NCI-H1436 (cell line): Measurements from ENCODE around the gene EMC8.
"Not testable (repeated sequence)": the region's sequence is repeated elsewhere in the genome, so short reads cannot be mapped to it uniquely, and the experiment has no call there.

Experiments
- DNase-seq: peaks from one replicate; lab custom pipeline; 2025; lab: John Stamatoyannopoulos, UW

EMC8 gene

DNA sequence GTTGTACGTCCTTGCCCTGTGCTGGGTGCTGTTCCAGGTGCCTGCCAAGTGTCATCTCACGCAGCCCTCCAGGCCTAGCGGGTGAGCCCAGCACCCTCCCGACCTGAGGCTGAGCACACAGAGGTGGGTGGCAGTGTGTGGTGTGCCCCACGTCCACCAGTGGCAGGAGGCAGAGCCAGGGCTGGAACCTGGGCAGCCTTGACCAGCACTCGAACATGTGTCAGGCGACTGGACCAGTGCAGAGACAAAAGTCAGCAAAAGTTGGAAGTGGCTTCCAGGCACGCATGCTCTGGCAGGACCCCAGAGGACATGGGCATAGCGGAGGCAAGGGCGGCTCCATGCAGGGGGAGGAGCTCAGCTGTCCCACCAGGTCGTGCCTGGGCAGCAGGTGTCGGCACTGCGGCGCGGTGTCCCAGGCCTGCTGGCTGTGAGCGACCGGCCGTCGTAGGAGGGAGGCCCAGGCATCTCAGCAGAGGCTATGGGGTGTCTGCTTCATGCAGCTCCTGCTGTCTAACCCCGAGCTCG lies 35.9 kb upstream of the EMC8 start:
- no peak for DNase-seq

DNA sequence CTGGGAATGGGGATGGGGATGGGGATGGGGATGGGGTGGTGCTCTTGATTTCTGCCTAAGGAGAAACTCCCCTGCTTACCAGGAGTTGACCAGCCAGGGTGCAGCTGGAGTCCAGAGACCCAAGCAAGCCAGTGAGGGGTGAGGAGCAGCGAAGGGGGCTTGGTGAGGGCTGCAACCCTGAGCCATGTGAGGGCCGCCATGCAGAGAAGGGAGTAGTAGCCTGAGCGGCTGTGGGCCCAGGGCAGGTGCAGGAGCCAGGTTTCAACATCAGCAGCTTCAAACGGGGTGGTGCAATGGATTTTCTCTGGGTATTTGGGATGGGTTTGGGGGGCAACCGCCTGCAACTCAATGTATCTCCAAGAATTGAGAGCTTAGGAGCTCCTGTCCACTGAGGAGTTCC lies 35.4 kb upstream of the EMC8 start:
- no peak for DNase-seq

DNA sequence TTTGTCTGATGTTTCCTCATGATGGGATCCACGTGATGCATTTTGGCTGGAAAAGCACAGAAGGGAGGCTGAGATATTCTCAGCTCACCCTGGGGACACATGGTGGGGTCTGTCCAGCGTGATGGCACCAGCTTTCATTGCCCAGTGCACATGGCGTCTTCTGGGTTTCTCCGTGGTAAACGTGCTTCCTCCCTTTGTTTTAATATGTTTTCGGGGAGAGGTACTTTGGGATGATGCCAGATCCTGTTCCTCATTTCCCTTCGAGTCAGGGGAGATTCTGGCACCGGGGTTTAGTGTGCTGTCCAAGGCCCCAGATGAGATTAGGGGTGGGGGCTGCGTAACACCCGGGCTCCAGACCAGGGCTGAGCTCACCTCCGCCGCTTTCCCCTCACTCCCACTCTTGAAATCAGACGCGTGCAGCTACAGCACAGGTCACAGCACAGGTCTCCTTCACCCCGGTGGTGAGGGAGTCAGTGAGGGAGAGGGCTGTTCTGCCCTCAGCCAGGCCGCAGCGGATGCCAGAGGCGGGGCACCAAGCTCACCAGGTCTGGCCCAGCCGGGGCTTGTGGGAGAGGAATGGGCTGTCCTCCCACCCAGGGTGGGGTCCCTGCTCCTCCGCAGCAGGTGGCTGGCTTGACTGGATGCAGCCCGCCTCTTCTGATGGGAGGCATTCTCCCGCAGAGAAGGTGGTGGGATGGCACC lies 34.0 kb upstream of the EMC8 start:
- DNase-seq, result no peak

DNA sequence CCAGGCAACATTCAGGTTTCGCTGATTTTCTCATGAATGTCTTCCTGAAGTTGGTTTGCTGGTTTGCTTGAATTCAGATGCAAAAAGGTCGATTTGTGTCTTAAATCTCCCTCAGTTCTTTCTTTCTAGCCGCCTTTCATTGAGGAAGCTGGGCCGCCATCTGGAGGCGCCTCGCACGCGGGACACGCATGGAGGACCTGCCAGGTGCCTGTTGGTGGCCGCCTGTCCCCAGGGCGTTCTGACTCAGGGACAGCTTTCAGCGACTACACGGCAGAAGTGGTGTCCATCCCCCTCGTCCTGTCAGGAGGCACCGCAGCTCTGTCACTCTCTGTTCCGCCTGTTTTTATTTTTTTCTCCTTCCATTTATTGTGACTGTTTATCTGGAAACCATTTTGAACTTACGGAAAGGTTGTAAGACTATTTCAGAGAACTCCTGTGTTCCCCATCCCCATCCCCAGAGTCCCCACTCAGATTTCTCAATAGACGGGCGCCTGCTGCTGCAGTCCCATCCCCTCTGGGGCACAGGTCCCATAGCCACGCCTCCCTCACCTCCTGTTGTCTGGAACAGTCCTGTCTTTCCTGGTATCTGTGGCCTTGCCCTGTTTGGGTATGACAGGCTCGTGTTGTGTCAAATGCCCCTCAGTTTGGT lies 33.4 kb upstream of the EMC8 start:
- DNase-seq, result no peak

DNA sequence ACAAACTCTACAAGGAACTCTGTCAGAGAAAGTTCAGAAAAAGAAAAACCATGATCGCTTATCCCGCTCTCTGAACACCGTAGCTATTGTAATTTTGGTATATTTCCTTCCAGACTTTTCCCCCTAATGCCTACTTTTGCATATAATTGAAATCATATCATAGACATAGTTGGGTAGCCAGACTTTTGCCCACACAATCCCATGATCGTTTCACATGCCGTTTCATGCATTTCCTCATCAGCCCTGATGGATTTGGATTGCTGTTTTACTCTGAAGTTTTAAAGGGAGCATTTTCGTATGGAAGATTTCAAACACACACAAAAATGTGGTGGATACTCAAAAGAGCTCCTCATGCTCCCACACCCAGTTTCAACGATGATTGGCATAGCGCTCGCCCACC lies 31.5 kb upstream of the EMC8 start:
- DNase-seq, result no peak

DNA sequence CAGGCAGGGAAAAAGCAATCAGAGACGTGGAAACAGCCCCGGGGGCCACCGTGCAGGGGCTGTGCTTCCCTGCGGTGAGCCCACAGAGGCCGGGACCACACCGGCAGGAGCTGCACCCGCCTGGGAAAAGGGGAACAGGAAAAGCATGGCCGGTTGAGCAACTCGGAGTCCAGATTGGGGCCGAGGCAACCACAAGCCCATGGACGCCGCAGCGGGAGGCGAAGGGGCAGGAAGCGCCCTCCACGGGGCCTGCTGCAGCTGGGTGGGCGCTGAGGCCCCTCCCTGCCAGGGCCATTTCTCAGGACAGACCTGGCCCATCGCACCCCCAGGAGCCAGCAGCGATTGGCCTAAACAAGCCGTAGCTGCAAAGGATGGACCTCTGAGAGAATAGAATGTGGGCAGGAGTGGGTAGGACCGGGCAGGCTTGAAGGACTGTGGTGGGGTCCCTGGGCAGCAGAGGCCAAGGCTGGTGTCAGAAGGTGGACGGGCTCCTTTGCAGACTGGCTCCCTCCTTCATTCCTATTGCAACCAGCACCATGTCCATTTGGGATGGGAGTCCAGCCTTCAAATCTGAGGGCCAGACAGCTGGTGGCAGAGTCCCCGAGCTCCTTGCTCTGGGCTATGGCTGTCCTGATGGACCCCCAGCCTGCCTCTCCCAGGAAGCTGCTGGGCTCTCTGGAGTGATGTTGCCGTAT lies 30.6 kb upstream of the EMC8 start:
- no peak for DNase-seq

DNA sequence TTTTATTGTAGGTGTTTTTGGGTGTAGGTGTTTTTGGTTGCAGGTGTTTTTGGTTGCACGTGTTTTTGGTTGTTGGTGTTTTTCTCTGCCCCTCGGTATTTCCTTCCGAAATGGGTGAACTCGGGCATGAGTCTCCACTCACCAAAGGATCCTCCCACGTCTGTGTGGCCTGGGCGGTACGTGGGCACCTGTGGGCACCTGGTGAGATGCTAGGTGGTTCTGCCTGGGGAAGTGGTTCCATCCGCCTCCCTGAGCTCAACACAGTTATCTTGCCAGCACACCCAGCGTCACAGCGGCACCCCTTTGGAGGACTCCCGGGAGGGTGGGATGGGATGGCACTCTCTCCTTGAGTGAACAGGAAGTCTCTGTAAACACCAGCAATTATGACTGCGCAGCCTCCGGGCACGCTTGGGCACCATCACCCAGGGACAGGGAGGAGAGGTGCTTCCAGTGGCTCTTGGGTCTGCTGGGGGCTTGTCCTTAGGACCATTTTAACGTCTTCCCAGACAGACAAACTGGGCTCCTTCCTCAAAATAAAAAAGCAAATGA lies 29.9 kb upstream of the EMC8 start:
- no peak for DNase-seq

DNA sequence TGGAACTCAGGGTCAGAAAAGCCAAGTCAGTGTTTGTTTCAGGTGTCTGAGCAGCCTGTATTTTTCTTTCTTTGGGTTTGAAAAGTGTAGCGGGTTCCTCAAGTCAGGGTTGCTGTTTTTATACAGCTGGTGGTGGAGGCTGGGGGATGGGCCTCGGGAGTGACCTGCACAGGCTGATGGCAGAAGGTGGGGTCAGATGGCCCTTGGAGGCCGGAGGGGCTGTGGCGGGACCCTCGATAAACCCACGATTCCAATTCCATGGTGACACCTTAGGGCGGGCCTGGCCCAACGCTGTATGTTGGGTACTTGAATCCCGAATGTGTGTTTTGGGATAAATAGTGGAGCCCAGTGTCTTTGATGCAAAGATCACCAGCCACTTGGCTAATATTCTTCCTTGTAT lies 28.8 kb upstream of the EMC8 start:
- DNase-seq, result no peak

DNA sequence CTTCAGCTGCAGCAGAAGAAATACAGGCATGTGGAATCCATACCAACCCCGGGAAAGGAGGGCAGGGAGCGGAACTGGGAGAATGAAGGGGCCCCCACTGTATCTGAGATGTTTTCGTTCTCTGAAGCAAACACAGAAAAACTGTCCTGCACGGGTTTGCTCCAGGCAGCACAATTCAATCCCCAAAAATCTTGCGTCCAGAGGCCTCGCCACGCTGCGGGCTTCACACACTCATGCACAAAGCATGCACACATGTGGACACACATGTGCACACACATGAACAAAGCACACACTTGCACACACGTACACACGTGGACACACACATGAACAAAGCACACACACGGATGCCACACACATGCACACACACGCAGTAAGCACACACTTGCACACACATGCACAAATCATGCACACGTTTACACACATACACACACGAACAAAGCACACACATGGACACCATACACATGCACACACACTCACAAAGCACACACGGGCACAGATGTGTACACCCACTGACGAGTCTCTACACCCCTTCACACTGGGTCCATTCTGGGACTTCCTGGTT lies 27.4 kb upstream of the EMC8 start:
- DNase-seq, result no peak

DNA sequence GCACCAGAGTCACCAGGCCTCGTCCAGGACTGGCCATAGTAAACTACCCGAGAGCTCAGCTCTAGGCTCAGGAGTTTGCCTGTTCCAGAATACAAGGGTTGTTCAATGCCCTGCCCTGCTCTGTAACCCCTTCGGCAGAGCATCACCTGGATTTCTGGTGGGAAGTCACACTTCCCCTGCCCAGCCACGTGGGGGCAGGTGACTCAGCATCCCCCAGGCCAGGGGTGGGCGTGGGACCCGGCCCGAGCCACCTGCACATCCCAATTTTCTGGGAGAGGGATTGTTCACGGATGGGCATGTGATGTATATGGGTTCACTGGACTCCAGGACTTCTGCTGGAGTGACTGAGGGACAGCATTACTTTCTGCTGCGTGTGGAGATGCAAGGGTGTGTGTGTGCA lies 26.0 kb upstream of the EMC8 start:
- no peak for DNase-seq

DNA sequence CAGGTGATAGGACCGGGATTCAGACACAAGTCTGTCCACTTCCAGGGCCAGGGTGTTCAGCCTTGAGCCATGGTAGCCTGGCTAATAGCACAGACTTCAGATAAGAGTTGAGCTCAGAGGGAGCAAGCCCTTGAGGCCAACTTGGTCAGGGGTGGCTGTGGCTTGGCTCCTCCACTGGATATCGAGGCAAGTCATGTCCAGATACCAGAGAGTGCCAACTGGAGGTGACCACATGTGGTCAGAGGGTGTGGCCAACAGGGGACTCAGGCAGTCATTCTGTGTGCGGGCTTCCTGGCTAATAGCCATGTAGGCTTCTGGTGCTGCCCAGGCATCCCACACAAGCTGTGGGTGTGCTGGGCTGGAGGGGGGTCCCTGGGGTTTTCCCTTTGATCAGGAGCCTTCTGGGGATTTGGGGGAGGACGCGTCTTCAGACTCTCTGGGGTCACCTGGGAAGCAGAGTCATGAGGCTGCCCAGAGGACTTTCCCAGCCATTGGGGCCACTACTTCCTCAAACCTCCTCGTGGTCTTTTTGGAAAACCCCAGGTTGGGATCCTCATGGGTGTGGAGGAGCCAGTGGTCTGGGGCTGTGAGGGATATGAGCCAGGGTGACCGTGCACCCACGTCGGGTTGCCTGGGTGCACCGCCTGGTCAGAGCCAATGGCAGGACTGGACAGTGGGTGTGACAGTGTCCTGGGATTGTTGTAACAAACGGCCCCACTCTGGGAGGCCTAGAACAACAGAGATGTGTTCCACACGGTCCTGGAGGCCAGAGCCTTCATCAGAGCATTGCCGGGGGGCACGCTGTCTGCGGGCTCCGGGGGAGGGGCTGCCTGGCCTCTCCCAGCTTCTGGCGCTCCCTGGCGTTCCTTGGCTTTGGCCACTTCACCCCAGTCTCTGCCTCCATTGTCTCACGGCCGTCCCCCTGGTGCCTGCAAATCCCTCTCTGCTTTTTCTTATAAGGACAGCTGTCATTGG lies 25.1 kb upstream of the EMC8 start:
- DNase-seq, result no peak

DNA sequence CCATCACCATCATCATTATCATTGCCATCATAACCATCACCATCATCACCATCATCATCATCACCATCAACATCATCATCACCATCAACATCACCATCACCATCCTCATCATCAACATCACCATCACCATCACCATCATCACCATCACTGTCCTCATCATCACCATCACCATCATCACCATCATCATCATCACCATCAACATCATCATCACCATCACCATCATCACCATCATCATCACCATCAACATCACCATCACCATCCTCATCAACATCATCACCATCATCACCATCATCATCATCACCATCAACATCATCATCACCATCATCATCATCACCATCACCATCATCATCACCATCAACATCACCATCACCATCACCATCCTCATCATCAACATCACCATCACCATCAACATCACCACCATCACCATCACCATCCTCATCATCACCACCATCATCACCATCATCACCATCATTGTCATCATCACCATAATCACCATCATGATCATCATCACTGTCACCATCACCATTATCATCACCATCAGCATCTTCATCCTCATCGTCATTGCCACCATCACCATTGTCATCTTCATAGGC lies 24.1 kb upstream of the EMC8 start:
- no peak for DNase-seq

DNA sequence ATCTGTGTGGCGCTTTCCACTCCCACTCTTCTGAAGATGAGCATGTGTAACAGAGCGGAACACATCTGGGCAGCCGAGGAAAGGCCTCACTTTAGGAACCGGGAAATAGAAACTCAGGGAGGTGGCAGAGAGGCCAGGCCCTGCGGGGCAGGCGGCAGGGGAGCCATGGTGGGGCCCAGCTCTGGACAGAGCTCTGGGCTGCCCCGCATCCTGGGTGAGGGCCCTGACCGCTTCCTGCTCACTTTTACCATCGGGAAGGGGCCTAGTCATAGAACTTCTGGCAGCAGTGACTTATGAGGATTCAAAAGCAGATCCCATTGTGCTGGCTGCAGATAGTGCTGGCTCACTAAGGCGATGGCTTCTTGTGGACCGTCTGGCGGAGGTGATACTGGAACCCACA lies 22.8 kb upstream of the EMC8 start:
- DNase-seq, result no peak

DNA sequence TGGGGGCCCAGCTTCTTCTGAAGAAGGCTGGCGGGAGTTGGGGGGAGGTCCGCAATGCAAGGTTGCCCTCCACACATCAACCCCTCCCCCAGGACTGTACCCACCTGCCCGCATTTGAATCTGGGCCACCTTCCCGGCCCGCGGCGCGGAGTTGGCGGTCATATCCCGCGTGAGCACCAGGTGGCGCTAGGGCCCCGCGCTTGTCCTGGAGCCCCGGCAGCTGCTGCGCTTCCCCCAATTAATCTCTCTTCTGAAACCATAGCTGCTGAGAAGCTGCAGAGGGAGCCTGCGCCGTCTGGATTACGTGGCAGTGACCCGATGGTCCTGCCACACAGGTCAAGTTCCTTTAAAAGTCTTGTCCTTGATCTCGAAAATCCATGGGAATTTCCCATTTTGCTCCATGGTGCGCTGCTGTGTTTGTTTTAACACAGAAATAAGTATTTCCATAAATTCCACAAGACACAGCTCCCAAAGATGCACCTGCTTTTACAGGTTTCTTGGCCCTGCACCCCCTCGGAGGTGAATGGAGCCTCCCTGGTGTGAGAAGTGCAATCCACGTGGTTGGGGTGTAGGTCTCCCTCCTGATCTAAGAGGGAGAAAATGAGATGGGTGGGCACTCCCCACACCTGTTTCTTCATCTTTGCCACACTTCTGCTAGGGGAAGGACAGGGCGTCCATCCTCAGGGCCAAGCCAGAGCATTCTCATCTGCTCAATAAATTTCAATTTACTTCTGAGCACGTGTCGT lies 22.2 kb upstream of the EMC8 start:
- peak; percentile 64 for DNase-seq

DNA sequence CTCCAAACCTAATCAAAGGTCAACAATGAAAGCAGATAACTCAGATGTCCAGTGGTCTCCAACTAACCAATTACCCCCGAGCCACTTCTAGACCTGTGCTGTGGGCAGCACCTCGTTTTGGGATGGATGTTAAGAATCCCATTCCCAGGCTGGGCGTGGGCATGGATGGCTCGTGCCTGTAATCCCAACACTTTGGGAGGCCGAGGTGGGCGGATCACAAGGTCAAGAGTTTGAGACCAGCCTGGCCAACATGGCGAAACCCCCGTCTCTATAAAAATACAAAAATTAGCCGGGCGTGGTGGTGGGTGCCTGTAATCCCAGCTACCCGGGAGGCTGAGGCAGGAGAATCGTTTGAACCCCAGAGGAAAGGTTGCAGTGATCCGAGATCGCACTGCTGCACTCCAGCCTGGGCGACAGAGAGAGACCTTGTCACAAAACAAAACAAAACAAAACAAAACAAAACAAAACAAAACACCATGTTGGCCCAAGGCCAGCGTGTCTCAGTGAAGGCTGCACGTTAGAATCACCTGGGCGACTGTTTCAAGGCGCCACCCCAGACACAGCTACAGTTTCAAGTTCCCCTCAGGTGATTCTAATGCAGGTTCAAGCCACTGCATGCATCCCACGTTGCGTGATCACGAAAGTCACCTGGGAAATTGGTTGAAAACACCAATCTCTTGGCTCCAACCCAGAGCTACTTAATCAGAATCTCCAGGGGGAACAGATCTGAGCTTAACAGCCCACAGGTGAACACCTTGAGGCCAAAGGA lies 21.4 kb upstream of the EMC8 start:
- DNase-seq, result peak; percentile 50

DNA sequence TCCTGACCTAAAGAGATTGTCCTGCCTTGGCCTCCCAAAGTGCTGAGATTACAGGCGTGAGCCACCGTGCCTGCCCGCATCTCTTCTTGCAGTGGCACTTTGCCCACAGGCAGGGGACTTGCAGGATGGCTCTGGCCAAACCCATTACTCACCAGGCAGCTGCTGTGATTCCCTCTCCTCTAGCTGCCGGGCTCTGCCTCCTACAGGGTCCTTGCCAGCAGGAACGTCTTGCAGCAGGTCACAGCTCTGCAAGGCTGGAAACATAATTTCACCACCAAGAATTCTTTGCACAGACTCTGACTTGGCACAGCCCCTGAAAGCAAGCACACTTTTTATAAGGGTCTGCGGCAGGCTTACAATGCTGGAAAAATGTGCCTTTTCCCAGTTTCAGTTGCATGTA lies 20.4 kb upstream of the EMC8 start:
- DNase-seq, result no peak

DNA sequence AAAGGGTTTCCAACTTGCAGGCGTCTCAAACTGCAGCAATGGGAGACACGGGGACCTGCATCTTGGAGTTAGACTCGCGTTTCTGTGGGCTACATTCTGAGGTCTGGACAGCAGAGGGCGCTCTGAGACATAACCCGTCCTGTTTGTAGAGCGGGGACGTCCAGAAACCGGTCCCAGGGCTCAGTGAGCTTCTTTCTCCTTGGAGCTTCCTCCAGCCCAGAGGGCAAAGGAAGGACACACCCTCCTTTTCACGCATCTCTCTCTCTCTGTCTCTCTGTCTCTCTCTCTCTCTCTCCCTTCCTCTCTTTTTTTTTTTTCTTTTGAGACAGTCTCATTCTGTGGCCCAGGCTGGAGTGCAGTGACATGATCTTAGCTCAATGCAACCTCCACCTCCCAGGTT lies 19.9 kb upstream of the EMC8 start:
- DNase-seq, result peak; percentile 73

DNA sequence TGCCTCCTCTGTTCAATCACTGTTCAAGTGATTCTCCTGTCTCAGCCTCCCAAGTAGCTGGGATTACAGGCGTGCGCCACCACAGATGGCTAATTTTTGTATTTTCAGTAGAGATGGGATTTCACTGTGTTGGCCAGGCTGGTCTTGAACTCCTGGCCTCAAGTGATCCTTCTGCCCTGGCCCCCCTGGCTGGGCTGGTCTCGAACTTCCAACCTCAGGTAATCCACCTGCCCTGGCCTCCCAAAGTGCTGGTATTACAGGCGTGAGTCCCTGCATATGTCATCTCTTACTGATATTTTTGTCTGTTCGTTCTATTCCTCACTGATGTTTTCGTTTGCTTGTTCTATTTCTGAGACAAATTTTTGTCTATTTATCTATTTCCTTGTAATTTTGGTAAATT lies 17.9 kb upstream of the EMC8 start:
- DNase-seq, result not testable (repeated sequence)

DNA sequence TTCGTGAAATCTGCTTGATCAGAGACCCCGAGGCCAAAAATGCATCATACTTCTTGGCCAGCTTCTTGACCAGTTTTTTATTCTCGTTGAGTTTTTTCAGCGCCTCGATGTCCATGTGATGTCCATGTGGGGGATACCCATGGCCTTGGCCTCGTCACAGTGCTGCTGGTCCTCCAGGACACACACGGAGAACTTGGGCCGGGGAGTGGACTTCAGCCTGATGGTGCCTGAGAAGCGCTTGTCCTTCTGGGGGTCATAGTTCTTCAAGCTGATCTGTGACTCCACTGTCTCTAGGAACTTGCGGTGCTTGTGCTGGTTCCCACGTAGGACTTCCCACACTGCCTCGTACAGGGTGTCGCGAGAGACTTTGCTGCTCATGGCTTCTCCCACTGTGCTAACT lies 16.8 kb upstream of the EMC8 start:
- DNase-seq, result no peak
